HG02642 (cell line): ENCODE data around the gene NCDN.
A peak's percentile ranks its signal among the peaks of the same experiment; 100 is the strongest.
"Not testable (repeated sequence)": the region's sequence is repeated elsewhere in the genome, so short reads cannot be mapped to it uniquely, and the experiment has no call there.

ENCODE experiments used
- ATAC-seq: cut with Tn5 transposase; IDR thresholded peaks from one replicate; pipeline ENCODE4 v1.9.1; 2021; ENCODE audit warnings: mild to moderate bottlenecking; ENCODE audit not compliant: unreplicated experiment, poor library complexity

The NCDN gene

GRCh38 chr1:35567947-35568558 lies 10.5 kb downstream of the NCDN start:
- ATAC-seq, result no peak

- ATAC-seq, result no peak
Observed at GRCh38 chr1:35568975-35569395, 11.4 kb downstream of the NCDN start.

GRCh38 chr1:35569936-35570335 lies 12.3 kb downstream of the NCDN start:
- no peak for ATAC-seq

- no peak for ATAC-seq
Observed at GRCh38 chr1:35570589-35571137, 13.1 kb downstream of the NCDN start.

GRCh38 chr1:35571263-35571662 lies 13.7 kb downstream of the NCDN start:
- no peak for ATAC-seq

- ATAC-seq, result no peak
Observed at GRCh38 chr1:35572296-35572695, 14.7 kb downstream of the NCDN start.

GRCh38 chr1:35573198-35574124 lies 15.9 kb downstream of the NCDN start, which contains the start of gene TFAP2E:
Gene TFAP2E, plus strand, starts transcription at chr1:35573314. Its CDS starts 264 bp downstream, at chr1:35573578.
- ATAC-seq, result no peak

- no peak for ATAC-seq
Observed at GRCh38 chr1:35574125-35574654, 16.6 kb downstream of the NCDN start.

- ATAC-seq, result no peak
Observed at GRCh38 chr1:35574655-35575415, 17.2 kb downstream of the NCDN start.

GRCh38 chr1:35575416-35575958 lies 17.9 kb downstream of the NCDN start:
- no peak for ATAC-seq

GRCh38 chr1:35576061-35576765 lies 18.6 kb downstream of the NCDN start:
- ATAC-seq, result no peak

GRCh38 chr1:35576766-35577070 lies 19.1 kb downstream of the NCDN start:
- not testable (repeated sequence) for ATAC-seq

GRCh38 chr1:35577071-35577998 lies 19.7 kb downstream of the NCDN start:
- peak; percentile 66 for ATAC-seq

GRCh38 chr1:35580949-35581388 lies 23.4 kb downstream of the NCDN start:
- ATAC-seq, result no peak

- not testable (repeated sequence) for ATAC-seq
Observed at GRCh38 chr1:35581621-35582020, 24.0 kb downstream of the NCDN start.

GRCh38 chr1:35585281-35585680 lies 27.7 kb downstream of the NCDN start:
- ATAC-seq, result no peak

GRCh38 chr1:35585805-35586204 lies 28.2 kb downstream of the NCDN start:
- ATAC-seq, result not testable (repeated sequence)

- ATAC-seq, result no peak
Observed at GRCh38 chr1:35586808-35587207, 29.2 kb downstream of the NCDN start.
